HG02943 (cell line): ENCODE data around the gene INPP5D.
A peak's percentile ranks its signal among the peaks of the same experiment; 100 is the strongest.
"Not testable (repeated sequence)": the region's sequence is repeated elsewhere in the genome, so short reads cannot be mapped to it uniquely, and the experiment has no call there.

ENCODE experiments used
- ATAC-seq: cut with Tn5 transposase; IDR thresholded peaks from one replicate; pipeline ENCODE4 v1.9.1; 2021; ENCODE audit warnings: mild to moderate bottlenecking, low read depth, moderate library complexity; ENCODE audit not compliant: unreplicated experiment

The INPP5D gene

GRCh38 chr2:233133239-233133638, 73.1 kb downstream of the INPP5D start:
- no peak for ATAC-seq

- no peak for ATAC-seq
These were observed 75.3 kb downstream of the INPP5D start for GRCh38 chr2:233135421-233135820.

- no peak for ATAC-seq
These were observed 76.9 kb downstream of the INPP5D start for GRCh38 chr2:233137040-233137439.

DNA sequence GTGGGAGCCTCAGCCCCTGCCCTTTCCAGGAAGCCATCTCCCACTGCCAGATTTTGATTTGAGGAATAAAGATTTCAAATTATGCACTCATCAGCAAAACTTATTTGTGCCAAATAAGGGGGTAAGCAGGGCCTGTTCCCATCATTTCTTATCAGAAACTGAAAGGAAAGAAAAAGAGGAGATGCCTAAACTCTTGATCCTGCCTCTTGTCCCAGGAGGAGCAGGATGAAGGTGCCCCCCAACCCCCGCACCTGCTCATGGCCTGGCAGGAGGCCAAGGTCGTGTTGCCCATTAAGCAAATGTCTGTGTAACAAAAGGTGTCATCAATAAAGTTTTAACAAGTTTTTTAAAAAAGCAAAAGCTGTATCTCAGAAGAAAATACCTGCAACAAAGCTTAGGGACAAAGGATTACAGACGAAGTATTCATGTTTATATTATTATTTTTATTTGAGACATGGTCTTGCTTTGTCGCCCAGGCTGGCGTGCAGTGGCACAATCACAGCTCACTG, 80.0 kb downstream of the INPP5D start:
- ATAC-seq: no peak

GRCh38 chr2:233140978-233141377, 80.8 kb downstream of the INPP5D start:
- no peak for ATAC-seq

- ATAC-seq: no peak
These were observed 81.8 kb downstream of the INPP5D start for GRCh38 chr2:233141901-233142300.

DNA sequence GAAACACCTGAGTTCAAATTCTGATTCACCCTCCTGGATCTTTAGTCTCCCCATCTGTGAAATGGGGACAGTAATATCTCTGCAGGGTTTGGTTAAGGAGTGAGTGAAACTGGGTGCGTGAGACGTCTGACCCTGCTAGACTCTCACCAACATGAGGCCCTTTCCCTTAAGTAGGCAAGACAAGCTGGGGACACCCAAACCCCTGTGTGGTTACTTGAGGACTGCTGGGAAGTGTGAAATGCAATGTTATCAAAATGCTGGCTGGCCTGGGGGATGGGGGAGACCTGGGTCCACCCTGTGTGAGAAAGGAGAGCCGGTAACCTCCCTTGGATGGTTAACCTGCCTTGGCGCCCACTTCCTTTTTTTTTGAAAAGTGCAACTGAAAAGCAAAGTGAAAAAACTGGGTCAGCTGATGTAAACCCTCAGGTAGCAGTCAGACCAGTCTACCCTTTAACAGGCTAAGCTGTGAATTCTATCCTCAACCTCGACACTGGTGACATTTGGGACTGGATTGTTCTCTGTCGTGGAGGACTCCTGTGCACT, 82.3 kb downstream of the INPP5D start:
- ATAC-seq: peak; percentile 90

DNA sequence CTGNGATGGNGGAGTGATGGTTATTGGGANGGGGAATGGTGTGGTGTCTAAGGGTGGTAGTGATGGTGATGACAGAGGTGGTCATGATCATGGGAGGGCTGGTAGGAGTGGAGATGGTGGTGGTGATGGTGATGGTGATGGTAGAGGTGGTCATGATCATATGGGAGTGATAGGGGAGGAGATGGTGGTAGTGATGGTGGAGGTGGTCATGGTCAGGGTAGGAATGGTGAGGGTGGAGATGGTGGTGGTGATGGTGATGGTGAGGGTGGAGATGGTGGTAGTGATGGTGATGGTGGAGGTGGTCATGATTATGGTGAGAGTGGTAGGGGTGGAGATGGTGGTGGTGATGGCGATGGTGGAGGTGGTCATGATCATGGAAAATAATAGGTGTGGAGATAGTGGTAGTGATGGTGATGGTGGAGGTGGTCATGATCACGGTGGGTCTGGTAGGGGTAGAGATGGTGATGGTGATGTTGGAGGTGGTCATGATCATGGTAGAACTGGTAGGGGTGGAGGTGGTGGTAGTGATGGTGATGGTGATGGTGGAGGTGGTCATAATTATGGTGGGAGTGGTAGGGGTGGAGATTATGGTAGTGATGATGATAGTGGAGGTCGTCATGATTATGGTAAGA, 83.7 kb downstream of the INPP5D start:
- ATAC-seq: no peak

DNA sequence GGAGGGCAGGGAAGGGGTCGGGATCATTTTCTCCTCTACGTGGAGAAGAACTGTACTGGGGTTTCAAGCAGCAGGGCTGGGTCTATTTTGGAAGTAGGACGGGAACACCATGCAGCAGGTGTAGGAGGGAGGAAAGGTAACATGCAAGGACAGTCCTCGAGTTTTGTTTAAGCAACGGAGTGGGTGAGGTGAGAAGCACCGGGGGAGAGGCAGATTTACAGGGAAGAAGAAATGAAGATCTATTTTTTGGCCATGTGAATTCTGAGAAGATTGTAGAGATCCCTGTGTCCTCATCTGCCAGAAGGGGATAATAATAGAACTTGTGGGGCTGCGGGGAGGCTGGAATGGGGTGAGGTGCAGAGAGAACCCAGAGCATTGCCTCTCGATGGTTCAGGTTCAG, 85.6 kb downstream of the INPP5D start:
- ATAC-seq: no peak

DNA sequence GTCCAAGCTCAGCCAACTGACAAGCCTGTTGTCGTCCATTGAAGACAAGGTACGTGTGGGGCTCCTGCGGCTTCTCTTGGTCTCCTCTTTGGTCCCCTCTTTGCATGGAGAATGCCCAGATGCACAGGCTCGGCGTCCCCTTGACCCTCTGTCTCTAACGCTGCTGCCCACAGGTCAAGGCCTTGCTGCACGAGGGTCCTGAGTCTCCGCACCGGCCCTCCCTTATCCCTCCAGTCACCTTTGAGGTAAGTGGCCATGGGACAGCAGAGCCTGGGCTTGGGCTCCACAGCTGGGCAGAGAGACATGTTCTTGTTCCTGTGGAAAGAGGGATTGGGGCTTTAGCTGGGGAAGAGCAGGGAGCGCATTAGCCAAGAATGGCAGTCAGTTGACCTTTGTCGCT, 86.1 kb downstream of the INPP5D start:
- no peak for ATAC-seq

GRCh38 chr2:233147136-233147828, 87.1 kb downstream of the INPP5D start:
- ATAC-seq: no peak

GRCh38 chr2:233147829-233148167, 87.7 kb downstream of the INPP5D start:
- no peak for ATAC-seq

GRCh38 chr2:233148354-233148753, 88.2 kb downstream of the INPP5D start:
- no peak for ATAC-seq

DNA sequence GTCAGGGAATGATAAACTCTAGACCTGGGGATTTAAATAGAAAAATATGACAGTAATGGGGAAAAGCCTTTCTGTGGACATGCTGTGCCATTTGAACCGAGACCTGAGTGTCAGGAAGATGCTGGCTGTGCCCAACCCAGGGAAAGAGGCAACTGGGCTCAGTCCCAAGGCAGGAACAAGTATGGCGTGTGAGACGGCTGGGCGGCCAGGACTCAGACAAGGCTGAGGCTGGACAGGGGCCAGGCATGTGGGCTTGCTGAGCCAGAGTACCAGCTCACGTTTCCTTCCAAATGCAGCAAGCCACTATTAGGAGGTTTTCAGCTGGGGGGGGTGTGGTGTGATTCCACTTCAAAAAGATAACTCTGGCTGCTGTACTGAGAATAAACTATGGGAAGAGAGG, 92.4 kb downstream of the INPP5D start:
- no peak for ATAC-seq

DNA sequence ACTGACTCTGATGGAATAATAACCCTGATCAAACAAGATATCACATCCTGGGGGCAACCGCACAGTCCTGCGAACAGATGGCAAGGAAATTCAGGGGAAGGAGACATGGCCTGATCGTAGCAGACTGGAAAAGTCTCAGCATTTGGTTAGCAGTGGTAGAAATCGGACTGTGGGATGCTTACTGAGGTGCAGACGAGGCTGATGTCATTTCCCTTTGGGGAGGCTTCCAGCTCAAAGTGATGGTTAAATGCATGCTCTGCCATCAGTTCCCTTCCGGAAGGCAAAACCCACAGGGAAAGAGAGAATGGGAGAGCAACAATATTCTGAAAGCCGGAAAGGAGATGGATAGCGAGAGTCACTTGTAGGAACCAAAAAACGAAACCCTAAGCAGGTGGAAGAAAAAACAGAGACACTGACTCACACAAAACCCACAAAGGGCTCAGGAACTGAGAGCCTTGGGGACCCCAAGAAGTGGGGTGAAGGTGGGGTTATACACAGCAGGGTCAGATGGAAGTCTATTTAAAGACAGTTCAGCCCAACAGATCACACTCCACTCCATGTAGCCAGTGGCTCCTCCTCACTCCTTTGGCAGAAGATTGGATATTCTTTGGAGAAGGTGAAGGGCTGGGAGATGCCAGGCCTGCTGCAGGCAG, 93.1 kb downstream of the INPP5D start:
- ATAC-seq: no peak

GRCh38 chr2:233156001-233156400, 95.9 kb downstream of the INPP5D start:
- ATAC-seq: no peak

GRCh38 chr2:233156461-233156860, 96.3 kb downstream of the INPP5D start:
- not testable (repeated sequence) for ATAC-seq

DNA sequence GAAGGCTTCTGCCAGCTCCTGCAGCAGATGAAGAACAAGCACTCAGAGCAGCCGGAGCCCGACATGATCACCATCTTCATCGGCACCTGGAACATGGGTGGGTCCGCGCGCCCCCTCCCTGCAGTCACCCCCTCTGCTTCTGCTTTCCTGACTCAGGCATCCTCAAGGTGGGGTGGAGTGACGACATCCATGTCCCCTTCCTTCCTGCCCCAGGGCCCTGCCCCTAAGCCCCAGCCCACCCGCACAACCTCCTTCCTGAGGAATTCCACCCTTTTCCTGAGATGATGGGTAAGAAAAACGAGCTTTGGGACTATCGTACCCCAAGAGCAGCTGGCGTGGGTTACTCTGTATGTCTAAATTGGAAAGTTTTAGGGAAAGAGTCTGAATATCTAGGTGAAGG, 101.6 kb downstream of the INPP5D start:
- no peak for ATAC-seq

DNA sequence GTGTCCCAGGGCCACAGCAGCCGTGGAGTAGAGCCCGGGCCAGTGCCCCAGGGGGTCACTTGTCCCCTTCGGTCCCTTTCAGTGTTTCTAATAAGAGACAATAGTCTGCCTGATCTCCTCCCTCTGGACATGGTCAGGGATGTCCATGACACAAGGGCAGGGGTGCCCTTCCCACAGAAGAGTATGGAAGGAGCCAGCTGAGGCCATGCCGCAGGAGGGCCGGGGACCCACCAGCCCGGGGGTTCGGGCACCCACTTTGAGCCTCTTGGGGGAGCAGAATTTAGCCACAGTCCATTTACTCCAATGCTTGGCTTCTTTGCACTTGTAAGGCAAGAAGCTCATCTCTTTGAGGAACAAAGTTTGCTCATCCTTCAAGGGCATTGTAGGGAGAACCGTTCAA, 102.6 kb downstream of the INPP5D start:
- ATAC-seq: no peak

DNA sequence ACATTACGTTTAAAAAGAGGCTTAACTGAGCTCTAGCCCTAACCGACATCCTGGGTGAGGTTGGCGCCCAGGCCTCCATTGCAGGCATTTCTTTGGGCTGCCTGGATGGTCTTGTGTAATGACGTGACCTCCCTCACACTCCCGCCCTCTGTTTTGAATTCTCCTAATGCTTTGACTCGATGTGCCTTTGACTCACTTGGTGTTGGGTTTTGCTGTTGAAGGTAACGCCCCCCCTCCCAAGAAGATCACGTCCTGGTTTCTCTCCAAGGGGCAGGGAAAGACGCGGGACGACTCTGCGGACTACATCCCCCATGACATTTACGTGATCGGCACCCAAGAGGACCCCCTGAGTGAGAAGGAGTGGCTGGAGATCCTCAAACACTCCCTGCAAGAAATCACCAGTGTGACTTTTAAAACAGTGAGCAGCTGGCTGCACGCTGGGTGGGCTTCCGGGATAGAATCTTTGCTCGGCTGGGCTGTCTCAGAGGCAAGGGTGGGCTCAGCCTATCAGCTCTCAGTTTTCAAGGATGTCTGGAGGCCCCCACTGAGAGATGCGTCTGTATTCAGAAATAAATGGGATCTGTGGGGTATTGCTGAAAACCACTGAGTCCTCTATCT, 103.5 kb downstream of the INPP5D start:
- ATAC-seq: no peak

DNA sequence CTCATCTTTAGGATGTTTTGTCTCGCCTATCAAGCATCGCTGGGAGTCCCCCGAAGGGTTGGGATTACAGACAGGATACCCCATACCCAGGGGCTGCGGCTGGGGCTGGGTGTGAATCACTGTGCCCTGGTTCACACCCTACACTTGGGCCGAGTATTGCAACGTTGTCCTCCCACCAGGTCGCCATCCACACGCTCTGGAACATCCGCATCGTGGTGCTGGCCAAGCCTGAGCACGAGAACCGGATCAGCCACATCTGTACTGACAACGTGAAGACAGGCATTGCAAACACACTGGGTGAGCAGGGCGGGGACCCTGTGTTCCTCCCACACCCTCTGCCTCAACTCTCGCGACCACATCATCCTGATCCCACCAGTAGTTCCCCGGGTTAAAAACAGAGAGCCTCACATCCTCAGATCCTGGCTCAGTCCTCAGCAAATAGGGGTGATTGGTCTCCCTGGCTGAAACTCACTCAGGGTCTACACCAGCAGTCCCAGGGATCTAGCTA, 104.0 kb downstream of the INPP5D start:
- no peak for ATAC-seq
